HepG2 (cell line): ENCODE results near the gene POC1A. TPM values are rescaled to one million over a fixed set of nuclear protein-coding genes. Genes with fewer than 3 reads are reported as not detected.

Source experiments
- ATAC-seq: fragments of 200-7000 bp; cut with Tn5 transposase; 3 replicates; pipeline ENCODE4 v1.9.1; 2020; ENCODE audit warnings: mild to moderate bottlenecking, moderate library complexity
- BruUV-seq: library from RNA; stranded (reverse); fragments of 400-500 nt; replicated peaks from 2 replicates; lab custom pipeline; 2021; lab: Mats Ljungman, UMichigan
- CTCF ChIA-PET: fragments of 300-600 bp; formaldehyde crosslinking; extraction: SDS; loops from one replicate; lab custom pipeline; 2021; ENCODE audit warnings: low total read pairs, inconsistent platforms, low intra/inter-chr PET ratio; lab: Yijun Ruan, JAX
- POLR2A ChIA-PET: fragments of 350-600 bp; sonication (Branson Sonifier 250); formaldehyde crosslinking; loops from one replicate; lab custom pipeline; 2020; ENCODE audit warnings: antibody characterized with exemption, inconsistent platforms; lab: Yijun Ruan, JAX
- DNase-seq: peaks from one replicate; pipeline ENCODE4 v3.0.0-alpha.2; 2015; ENCODE audit warnings: low spot score
- FAIRE-seq: peaks from 3 replicates; lab custom pipeline; 2011; peaks lifted over from hg19 to GRCh38; lab: Jason Lieb, UNC
- H2AFZ ChIP-seq: one replicate; pipeline ENCODE4 v1.6.1; 2011; ENCODE audit warnings: low read length, inconsistent platforms
- H3K27ac ChIP-seq: fragments of 300-600 bp; 3 replicates; pipeline ENCODE4 v1.8.0; 2011; ENCODE audit warnings: mixed run types, mild to moderate bottlenecking, mixed read lengths, low read length, inconsistent platforms; ENCODE audit not compliant: insufficient read depth; ENCODE audit errors: extremely low read length
- H3K27me3 ChIP-seq, 2 experiments: fragments of 200-600 bp in 1 of 2; 2 replicates in 1 of 2; 3 replicates in 1 of 2; pipeline versions ENCODE4 v1.6.0 to v1.8.0; 2011; ENCODE audit warnings: low read length in 2 of 2, mild to moderate bottlenecking in 2 of 2, moderate library complexity in 2 of 2, inconsistent platforms in 1 of 2; ENCODE audit not compliant: insufficient read depth in 2 of 2, control insufficient read depth in 1 of 2
- H3K36me3 ChIP-seq, 2 experiments: fragments of 200-600 bp in 1 of 2; replicated peaks in 1 of 2; 2 replicates in 1 of 2; 3 replicates in 1 of 2; pipeline versions ENCODE4 v1.5.1 to v1.8.0; 2011; ENCODE audit warnings: low read length in 2 of 2, inconsistent platforms in 1 of 2; ENCODE audit not compliant: insufficient read depth in 2 of 2, control insufficient read depth in 1 of 2
- H3K4me1 ChIP-seq: 2 replicates; pipeline ENCODE4 v1.5.1; 2012; ENCODE audit warnings: low read length, inconsistent platforms; ENCODE audit not compliant: insufficient read depth
- H3K4me2 ChIP-seq: 2 replicates; pipeline ENCODE4 v1.6.0; 2011; ENCODE audit warnings: low read depth, low read length, inconsistent platforms
- H3K4me3 ChIP-seq, 3 experiments: fragments of 200-600 bp in 1 of 3; sonication (generic), shearing (Covaris generic) in 1 of 3; replicated peaks in 1 of 3; 2 replicates each; pipeline ENCODE4 v1.5.1; 2011 to 2016; ENCODE audit warnings: low read length in 3 of 3, inconsistent platforms in 2 of 3, low read depth in 2 of 3, mild to moderate bottlenecking in 2 of 3, control low read depth in 1 of 3, mixed read lengths in 1 of 3; ENCODE audit not compliant: insufficient read depth in 1 of 3
- H3K79me2 ChIP-seq: one replicate; pipeline ENCODE4 v1.6.1; 2011; ENCODE audit warnings: low read length, inconsistent platforms; ENCODE audit not compliant: insufficient read depth
- H3K9ac ChIP-seq: 2 replicates; pipeline ENCODE4 v1.6.0; 2011; ENCODE audit warnings: mild to moderate bottlenecking, low read depth, low read length, inconsistent platforms; ENCODE audit not compliant: insufficient read depth
- H3K9me3 ChIP-seq: 2 replicates; pipeline ENCODE4 v1.5.1; 2012; ENCODE audit warnings: mild to moderate bottlenecking, low read length
- H4K20me1 ChIP-seq: 2 replicates; pipeline ENCODE4 v1.6.0; 2011; ENCODE audit warnings: inconsistent platforms, mild to moderate bottlenecking, low read length, moderate library complexity; ENCODE audit not compliant: insufficient read depth
- CBX1 ChIP-seq: IDR thresholded peaks from one replicate; pipeline ENCODE4 v1.6.1; 2016; ENCODE audit warnings: antibody characterized with exemption, low read depth
- HNF4A ChIP-seq: sonication (generic); formaldehyde crosslinking; IDR thresholded peaks from 2 replicates; pipeline ENCODE4 v1.4.0; 2020; ENCODE audit warnings: missing genetic modification reagents
- MTF2 ChIP-seq: sonication (generic); formaldehyde crosslinking; IDR thresholded peaks from 2 replicates; pipeline ENCODE4 v1.5.0; 2020; ENCODE audit warnings: missing genetic modification reagents, borderline replicate concordance
- NFKB2 ChIP-seq: sonication (generic); formaldehyde crosslinking; IDR thresholded peaks from 2 replicates; pipeline ENCODE4 v1.4.0; 2020; ENCODE audit warnings: missing genetic modification reagents, borderline replicate concordance
- NR2F1 ChIP-seq, 2 experiments: fragments of 450-650 bp in 1 of 2; formaldehyde crosslinking in 1 of 2; IDR thresholded peaks; 2 replicates each; pipeline versions ENCODE4 v1.5.0 to v1.6.1; 2016 to 2020; ENCODE audit warnings: mild to moderate bottlenecking in 1 of 2, missing compliant biosample characterization in 1 of 2, missing genetic modification reagents in 1 of 2, moderate library complexity in 1 of 2
- PRMT3 ChIP-seq: sonication (generic); formaldehyde crosslinking; IDR thresholded peaks from 2 replicates; pipeline ENCODE4 v1.8.1; 2022; ENCODE audit warnings: low read depth, mild to moderate bottlenecking, moderate library complexity, missing genetic modification reagents, borderline replicate concordance
- SNAI1 ChIP-seq: sonication (generic); formaldehyde crosslinking; IDR thresholded peaks from 2 replicates; pipeline ENCODE4 v1.5.0; 2020; ENCODE audit warnings: mild to moderate bottlenecking, missing genetic modification reagents, borderline replicate concordance
- XBP1 ChIP-seq: sonication (generic); formaldehyde crosslinking; IDR thresholded peaks from 2 replicates; pipeline ENCODE4 v1.5.0; 2020; ENCODE audit warnings: missing genetic modification reagents
- YEATS4 ChIP-seq: sonication (generic); formaldehyde crosslinking; IDR thresholded peaks from 2 replicates; pipeline ENCODE4 v1.4.0; 2020; ENCODE audit warnings: missing genetic modification reagents, borderline replicate concordance
- ZBTB21 ChIP-seq: sonication (generic); formaldehyde crosslinking; IDR thresholded peaks from 2 replicates; pipeline ENCODE4 v1.4.0; 2020; ENCODE audit warnings: missing genetic modification reagents
- ZNF292 ChIP-seq: sonication (generic); formaldehyde crosslinking; IDR thresholded peaks from 2 replicates; pipeline ENCODE4 v1.8.1; 2022; ENCODE audit warnings: mild to moderate bottlenecking, low read depth, missing genetic modification reagents, borderline replicate concordance
- ZNF772 ChIP-seq: sonication (generic); formaldehyde crosslinking; IDR thresholded peaks from 2 replicates; pipeline ENCODE4 v1.5.0; 2020; ENCODE audit warnings: mild to moderate bottlenecking, missing genetic modification reagents
- ZNF839 ChIP-seq: sonication (generic); formaldehyde crosslinking; IDR thresholded peaks from 2 replicates; pipeline ENCODE4 v1.4.0; 2020; ENCODE audit warnings: missing genetic modification reagents, mild to moderate bottlenecking, borderline replicate concordance
- WGBS: methylation state at CpG from one replicate; pipeline ENCODE4 v1.1.6; 2017; ENCODE audit warnings: low lambda C conversion rate; 5-methylcytosine and 5-hydroxymethylcytosine counted together
- in situ Hi-C: cut with HindIII; loops from 2 replicates; pipeline ENCODE4 v1.10.0; 2017; ENCODE audit warnings: low pct_unique_long_range_greater_than_20kb; ENCODE audit not compliant: extremely low pct_ligation_motif_present
- intact Hi-C: fragments of 100-400 bp; cut with micrococcal nuclease; formaldehyde crosslinking; loops from one replicate; pipeline ENCODE4 v1.10.0; 2022; ENCODE audit not compliant: unreplicated experiment
- polyA plus RNA-seq, 8 experiments: library from polyadenylated mRNA; depleted of rRNA in 3 of 8; stranded (reverse) in 7 of 8; unstranded in 1 of 8; fragments of >200 nt; fragmentation: Illumina TruSeq in 4 of 8; extraction: Trizol in 4 of 8; gene quantifications; 2 replicates each; pipeline versions ENCODE4 v1.2.1 to v1.2.3, GENCODE V29; 2011 to 2016; ENCODE audit warnings: low read depth in 4 of 8, missing spikeins in 1 of 8, mixed read lengths in 1 of 8; ENCODE audit not compliant: insufficient read depth in 1 of 8
- total RNA-seq, 5 experiments: library from RNA; depleted of rRNA; stranded (reverse); fragments of >200 nt; fragmentation: Illumina TruSeq; extraction: Trizol; gene quantifications; 2 replicates each; pipeline ENCODE4 v1.2.3, GENCODE V29; 2016; ENCODE audit warnings: low read depth in 1 of 5
- TF ChIP-seq, protein P1 (sequence below): sonication (generic); formaldehyde crosslinking; IDR thresholded peaks from 2 replicates; pipeline ENCODE4 v1.5.1; 2020; ENCODE audit warnings: mild to moderate bottlenecking, moderate library complexity, missing genetic modification reagents
- TF ChIP-seq, protein P2 (sequence below): sonication (generic); formaldehyde crosslinking; conservative IDR thresholded peaks from 2 replicates; pipeline ENCODE4 v1.8.1; 2023; ENCODE audit warnings: missing genetic modification reagents
- TF ChIP-seq, protein P3 (sequence below): sonication (generic); formaldehyde crosslinking; IDR thresholded peaks from 2 replicates; pipeline ENCODE4 v1.5.1; 2020; ENCODE audit warnings: mild to moderate bottlenecking, missing genetic modification reagents, moderate library complexity

POC1A gene
- total and polyA plus RNA-seq, 2 of the 13 experiments (the other 11 are each of a cell fraction or from before 2014, with no cell fraction given): 14.6 to 20.0 TPM

DNA sequence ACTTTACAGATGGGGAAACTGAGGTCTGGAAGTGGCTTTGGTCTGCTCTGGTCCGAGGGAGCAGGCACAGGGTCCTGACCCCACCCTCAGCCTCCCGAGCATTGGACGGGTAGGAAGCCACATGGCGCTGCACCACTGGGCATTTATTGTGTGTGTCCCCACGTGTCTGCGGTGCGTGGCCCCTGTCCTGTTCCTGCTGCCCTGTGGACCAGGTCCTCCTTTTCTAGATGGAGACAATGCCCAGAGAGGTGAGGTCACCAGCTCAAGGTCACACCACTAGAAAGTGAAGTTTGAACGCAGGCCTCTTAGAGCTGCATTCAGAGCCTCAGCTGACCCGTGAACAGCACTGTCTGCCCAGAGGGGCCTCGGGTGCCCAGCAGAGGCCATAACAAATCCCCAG is 124.7 kb downstream of the POC1A start (continued):
- no peak for TF ChIP-seq SNAI1 (CRISPR knock-in tag)
- TF ChIP-seq, protein P1, sequence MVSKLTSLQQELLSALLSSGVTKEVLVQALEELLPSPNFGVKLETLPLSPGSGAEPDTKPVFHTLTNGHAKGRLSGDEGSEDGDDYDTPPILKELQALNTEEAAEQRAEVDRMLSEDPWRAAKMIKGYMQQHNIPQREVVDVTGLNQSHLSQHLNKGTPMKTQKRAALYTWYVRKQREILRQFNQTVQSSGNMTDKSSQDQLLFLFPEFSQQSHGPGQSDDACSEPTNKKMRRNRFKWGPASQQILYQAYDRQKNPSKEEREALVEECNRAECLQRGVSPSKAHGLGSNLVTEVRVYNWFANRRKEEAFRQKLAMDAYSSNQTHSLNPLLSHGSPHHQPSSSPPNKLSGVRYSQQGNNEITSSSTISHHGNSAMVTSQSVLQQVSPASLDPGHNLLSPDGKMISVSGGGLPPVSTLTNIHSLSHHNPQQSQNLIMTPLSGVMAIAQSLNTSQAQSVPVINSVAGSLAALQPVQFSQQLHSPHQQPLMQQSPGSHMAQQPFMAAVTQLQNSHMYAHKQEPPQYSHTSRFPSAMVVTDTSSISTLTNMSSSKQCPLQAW (CRISPR knock-in tag): no peak
- peak; percentile 70 for TF ChIP-seq HNF4A (CRISPR knock-in tag)
- 0 out of 4 replicates have a peak, but pooled peaks of 1 of the 2 experiments have one; percentile 51 for TF ChIP-seq NR2F1 (CRISPR knock-in tag; IDR thresholded peaks at IDR 0.05)
- TF ChIP-seq YEATS4: no peak
- no peak for TF ChIP-seq ZBTB21 (CRISPR knock-in tag)
- TF ChIP-seq, protein P2, sequence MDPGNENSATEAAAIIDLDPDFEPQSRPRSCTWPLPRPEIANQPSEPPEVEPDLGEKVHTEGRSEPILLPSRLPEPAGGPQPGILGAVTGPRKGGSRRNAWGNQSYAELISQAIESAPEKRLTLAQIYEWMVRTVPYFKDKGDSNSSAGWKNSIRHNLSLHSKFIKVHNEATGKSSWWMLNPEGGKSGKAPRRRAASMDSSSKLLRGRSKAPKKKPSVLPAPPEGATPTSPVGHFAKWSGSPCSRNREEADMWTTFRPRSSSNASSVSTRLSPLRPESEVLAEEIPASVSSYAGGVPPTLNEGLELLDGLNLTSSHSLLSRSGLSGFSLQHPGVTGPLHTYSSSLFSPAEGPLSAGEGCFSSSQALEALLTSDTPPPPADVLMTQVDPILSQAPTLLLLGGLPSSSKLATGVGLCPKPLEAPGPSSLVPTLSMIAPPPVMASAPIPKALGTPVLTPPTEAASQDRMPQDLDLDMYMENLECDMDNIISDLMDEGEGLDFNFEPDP (CRISPR knock-in tag): no peak
- TF ChIP-seq ZNF839: no peak
- no peak for TF ChIP-seq MTF2 (CRISPR knock-in tag)
- TF ChIP-seq PRMT3 (CRISPR knock-in tag): no peak

DNA sequence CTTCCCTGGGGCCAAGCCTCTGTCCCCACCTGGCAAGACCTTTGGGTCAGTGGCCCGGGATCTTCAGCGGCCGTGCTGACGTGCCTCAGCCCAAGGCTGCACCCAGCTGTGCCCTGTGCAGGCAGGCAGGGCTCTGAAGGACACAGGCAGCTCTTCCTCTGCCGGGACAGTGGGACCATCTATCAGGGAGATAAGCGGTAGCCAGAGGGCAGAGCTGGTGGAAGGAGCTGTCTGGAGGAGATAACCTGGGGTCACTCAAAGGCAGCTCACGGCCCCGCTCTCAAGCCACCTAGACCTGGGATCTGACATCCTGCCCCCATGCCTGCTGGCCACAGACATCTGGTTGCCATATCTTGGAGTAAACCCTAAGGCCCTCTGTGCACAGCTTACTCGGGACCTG is 125.2 kb downstream of the POC1A start:
- DNase-seq: no peak
- H3K4me1 ChIP-seq: peaks cover 64% of the 10 kb centered on the region
- H3K4me2 ChIP-seq: peak overlapping the region; percentile 68
- intact Hi-C loops (no loop called here), in situ Hi-C loops (no loop called here)
- peak; percentile 40; the same call in 1 of the 2 replicates for TF ChIP-seq NFKB2
- TF ChIP-seq, protein P3, sequence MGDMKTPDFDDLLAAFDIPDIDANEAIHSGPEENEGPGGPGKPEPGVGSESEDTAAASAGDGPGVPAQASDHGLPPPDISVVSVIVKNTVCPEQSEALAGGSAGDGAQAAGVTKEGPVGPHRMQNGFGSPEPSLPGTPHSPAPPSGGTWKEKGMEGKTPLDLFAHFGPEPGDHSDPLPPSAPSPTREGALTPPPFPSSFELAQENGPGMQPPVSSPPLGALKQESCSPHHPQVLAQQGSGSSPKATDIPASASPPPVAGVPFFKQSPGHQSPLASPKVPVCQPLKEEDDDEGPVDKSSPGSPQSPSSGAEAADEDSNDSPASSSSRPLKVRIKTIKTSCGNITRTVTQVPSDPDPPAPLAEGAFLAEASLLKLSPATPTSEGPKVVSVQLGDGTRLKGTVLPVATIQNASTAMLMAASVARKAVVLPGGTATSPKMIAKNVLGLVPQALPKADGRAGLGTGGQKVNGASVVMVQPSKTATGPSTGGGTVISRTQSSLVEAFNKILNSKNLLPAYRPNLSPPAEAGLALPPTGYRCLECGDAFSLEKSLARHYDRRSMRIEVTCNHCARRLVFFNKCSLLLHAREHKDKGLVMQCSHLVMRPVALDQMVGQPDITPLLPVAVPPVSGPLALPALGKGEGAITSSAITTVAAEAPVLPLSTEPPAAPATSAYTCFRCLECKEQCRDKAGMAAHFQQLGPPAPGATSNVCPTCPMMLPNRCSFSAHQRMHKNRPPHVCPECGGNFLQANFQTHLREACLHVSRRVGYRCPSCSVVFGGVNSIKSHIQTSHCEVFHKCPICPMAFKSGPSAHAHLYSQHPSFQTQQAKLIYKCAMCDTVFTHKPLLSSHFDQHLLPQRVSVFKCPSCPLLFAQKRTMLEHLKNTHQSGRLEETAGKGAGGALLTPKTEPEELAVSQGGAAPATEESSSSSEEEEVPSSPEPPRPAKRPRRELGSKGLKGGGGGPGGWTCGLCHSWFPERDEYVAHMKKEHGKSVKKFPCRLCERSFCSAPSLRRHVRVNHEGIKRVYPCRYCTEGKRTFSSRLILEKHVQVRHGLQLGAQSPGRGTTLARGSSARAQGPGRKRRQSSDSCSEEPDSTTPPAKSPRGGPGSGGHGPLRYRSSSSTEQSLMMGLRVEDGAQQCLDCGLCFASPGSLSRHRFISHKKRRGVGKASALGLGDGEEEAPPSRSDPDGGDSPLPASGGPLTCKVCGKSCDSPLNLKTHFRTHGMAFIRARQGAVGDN: peak; percentile 32
- TF ChIP-seq CBX1: no peak
- TF ChIP-seq ZNF292: 0 out of 2 replicates have a peak, but pooled peaks have one; percentile 26
- 0 out of 2 replicates have a peak, but pooled peaks have one; percentile 15 for TF ChIP-seq ZNF772 (CRISPR knock-in tag)
- peak; percentile 33; the same call in 1 of the 2 replicates for TF ChIP-seq XBP1 (CRISPR knock-in tag)
- ATAC-seq: peak; percentile 10; the same call in 2 of the 3 replicates
- no peak overlapping the region for H3K9ac ChIP-seq
- no peak overlapping the region for H2AFZ ChIP-seq
- H3K4me3 ChIP-seq: peak overlapping the region in 1 of 3 experiments; percentile 41; a peak in 1 of 6 replicates
- BruUV-seq: no TSS peak
- no peak for FAIRE-seq
- POLR2A ChIA-PET: interaction anchor here (0.9 to 1.4 kb wide), 4 partner anchors 12 to 33 kb away, joined by 3 to 6 read pairs (median 3); partner anchors contain the start of gene RPL29
- 0% methylated on average over 2 of the region's 9 CpGs for WGBS
- H3K27ac ChIP-seq: no peak overlapping the region
- H3K9me3 ChIP-seq: no peaks in the 10 kb centered on the region
- peaks cover 1 to 21% of the 10 kb centered on the region in 2 experiments; a peak in 4 of 5 replicates for H3K27me3 ChIP-seq
- H3K36me3 ChIP-seq: no peaks in the 10 kb centered on the region
- no peaks in the 10 kb centered on the region for H3K79me2 ChIP-seq
- CTCF ChIA-PET: no interaction called here
- no peaks in the 10 kb centered on the region for H4K20me1 ChIP-seq
